A673 (cell line): ENCODE measurements around the gene IL15RA. TPM values are rescaled to one million over a fixed set of nuclear protein-coding genes. Genes with fewer than 3 reads are reported as not detected.

Source experiments
- BruUV-seq: library from RNA; stranded (reverse); fragments of 400-500 nt; replicated peaks from 2 replicates; lab custom pipeline; 2021; lab: Mats Ljungman, UMichigan
- CTCF ChIA-PET: fragments of 300-600 bp; sonication (Branson Sonifier 250); formaldehyde crosslinking; loops from one replicate; lab custom pipeline; 2022; ENCODE audit warnings: antibody characterized with exemption; lab: Charles Lee
- POLR2A ChIA-PET: fragments of 300-600 bp; sonication (Branson Sonifier 250); formaldehyde crosslinking; loops from one replicate; lab custom pipeline; 2022; ENCODE audit warnings: antibody characterized with exemption; ENCODE audit not compliant: low non-redundant PET; lab: Charles Lee
- DNase-seq: peaks from one replicate; pipeline ENCODE4 v3.0.0-alpha.2; 2015; ENCODE audit warnings: low spot score
- H3K27ac ChIP-seq: fragments of 200-600 bp; sonication (generic); 2 replicates; pipeline ENCODE4 v1.5.1; 2016; ENCODE audit warnings: mixed run types, low read depth, mild to moderate bottlenecking, mixed read lengths, antibody characterized with exemption, low read length; ENCODE audit not compliant: poor library complexity, severe bottlenecking
- H3K27me3 ChIP-seq: fragments of 200-600 bp; sonication (generic); replicated peaks from 2 replicates; pipeline ENCODE4 v1.6.1; 2017; ENCODE audit warnings: mixed run types, low read depth, mild to moderate bottlenecking, mixed read lengths, antibody characterized with exemption, low read length; ENCODE audit not compliant: insufficient read depth, poor library complexity
- H3K36me3 ChIP-seq: fragments of 200-600 bp; sonication (generic); 2 replicates; pipeline ENCODE4 v1.6.1; 2016; ENCODE audit warnings: mixed run types, mild to moderate bottlenecking, mixed read lengths, antibody characterized with exemption, low read length; ENCODE audit not compliant: insufficient read depth, poor library complexity, severe bottlenecking
- H3K4me1 ChIP-seq: fragments of 200-600 bp; sonication (generic); 2 replicates; pipeline ENCODE4 v1.6.1; 2017; ENCODE audit warnings: mixed run types, mild to moderate bottlenecking, mixed read lengths, antibody characterized with exemption, low read length; ENCODE audit not compliant: insufficient read depth, poor library complexity, severe bottlenecking
- H3K4me3 ChIP-seq: fragments of 200-600 bp; sonication (generic); 2 replicates; pipeline ENCODE4 v1.5.1; 2016; ENCODE audit warnings: low read depth, mixed run types, mild to moderate bottlenecking, mixed read lengths, low read length; ENCODE audit not compliant: poor library complexity, severe bottlenecking
- H3K9me3 ChIP-seq: fragments of 200-600 bp; sonication (generic); 2 replicates; pipeline ENCODE4 v1.6.1; 2016; ENCODE audit warnings: mixed run types, low read depth, mild to moderate bottlenecking, mixed read lengths, antibody characterized with exemption, low read length; ENCODE audit not compliant: poor library complexity, severe bottlenecking
- EZH2 ChIP-seq: fragments of 200-600 bp; sonication (generic); IDR thresholded peaks from 2 replicates; pipeline ENCODE4 v1.6.1; 2017; ENCODE audit warnings: borderline replicate concordance, low read depth, mild to moderate bottlenecking, mixed read lengths, antibody characterized with exemption, low read length; ENCODE audit not compliant: poor library complexity, severe bottlenecking
- intact Hi-C: fragments of 100-400 bp; cut with micrococcal nuclease; formaldehyde crosslinking; loops from one replicate; pipeline ENCODE4 v1.10.0; 2022; ENCODE audit not compliant: unreplicated experiment
- total RNA-seq: library from RNA; stranded (reverse); gene quantifications from 2 replicates; pipeline ENCODE4 v1.2.3, GENCODE V29; 2021
- TF ChIP-seq, protein P1 (sequence below): fragments of 300-800, 200-600 bp; sonication (generic); conservative IDR thresholded peaks from 2 replicates; pipeline ENCODE4 v1.5.1; 2017; ENCODE audit warnings: low read depth, mild to moderate bottlenecking, antibody characterized with exemption, low read length, moderate library complexity, mixed read lengths

IL15RA gene
- total RNA-seq, 1 experiment from 2014 or later, result 1.1 TPM

DNA sequence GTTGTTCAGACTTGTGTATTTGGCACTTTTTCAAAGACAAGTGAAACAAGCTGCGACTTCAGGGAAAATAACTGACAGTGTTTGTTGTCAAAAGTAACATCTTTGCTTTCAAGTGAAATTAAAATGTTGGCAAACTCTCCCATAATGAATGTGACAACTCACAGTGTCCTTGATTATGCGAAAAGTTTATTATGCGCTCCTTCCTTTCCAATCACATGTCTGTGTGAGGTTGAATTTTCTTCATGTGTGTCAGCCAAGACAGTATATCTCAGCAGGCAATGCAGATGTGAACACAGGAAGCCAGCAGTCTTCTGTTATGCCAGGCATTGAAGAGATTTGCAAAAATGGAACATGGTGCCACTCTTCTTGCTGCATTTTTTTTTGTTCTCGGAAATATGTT, 58.6 kb downstream of the IL15RA start:
- Histone ChIP-seq H3K9me3 (no peaks in the 10 kb centered on the region), H3K27ac (no peak overlapping the region), H3K4me3 (no peak overlapping the region), H3K4me1 (no peaks in the 10 kb centered on the region), H3K27me3 (no peaks in the 10 kb centered on the region), H3K36me3 (peaks cover 71% of the 10 kb centered on the region)
- ChIA-PET POLR2A (no interaction called here), CTCF (no interaction called here)
- TF ChIP-seq EZH2, result no peak
- TF ChIP-seq, protein P1, sequence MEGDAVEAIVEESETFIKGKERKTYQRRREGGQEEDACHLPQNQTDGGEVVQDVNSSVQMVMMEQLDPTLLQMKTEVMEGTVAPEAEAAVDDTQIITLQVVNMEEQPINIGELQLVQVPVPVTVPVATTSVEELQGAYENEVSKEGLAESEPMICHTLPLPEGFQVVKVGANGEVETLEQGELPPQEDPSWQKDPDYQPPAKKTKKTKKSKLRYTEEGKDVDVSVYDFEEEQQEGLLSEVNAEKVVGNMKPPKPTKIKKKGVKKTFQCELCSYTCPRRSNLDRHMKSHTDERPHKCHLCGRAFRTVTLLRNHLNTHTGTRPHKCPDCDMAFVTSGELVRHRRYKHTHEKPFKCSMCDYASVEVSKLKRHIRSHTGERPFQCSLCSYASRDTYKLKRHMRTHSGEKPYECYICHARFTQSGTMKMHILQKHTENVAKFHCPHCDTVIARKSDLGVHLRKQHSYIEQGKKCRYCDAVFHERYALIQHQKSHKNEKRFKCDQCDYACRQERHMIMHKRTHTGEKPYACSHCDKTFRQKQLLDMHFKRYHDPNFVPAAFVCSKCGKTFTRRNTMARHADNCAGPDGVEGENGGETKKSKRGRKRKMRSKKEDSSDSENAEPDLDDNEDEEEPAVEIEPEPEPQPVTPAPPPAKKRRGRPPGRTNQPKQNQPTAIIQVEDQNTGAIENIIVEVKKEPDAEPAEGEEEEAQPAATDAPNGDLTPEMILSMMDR, result no peak
- BruUV-seq, result no TSS peak
- no peak for DNase-seq
- intact Hi-C loops, result no loop called here

DNA sequence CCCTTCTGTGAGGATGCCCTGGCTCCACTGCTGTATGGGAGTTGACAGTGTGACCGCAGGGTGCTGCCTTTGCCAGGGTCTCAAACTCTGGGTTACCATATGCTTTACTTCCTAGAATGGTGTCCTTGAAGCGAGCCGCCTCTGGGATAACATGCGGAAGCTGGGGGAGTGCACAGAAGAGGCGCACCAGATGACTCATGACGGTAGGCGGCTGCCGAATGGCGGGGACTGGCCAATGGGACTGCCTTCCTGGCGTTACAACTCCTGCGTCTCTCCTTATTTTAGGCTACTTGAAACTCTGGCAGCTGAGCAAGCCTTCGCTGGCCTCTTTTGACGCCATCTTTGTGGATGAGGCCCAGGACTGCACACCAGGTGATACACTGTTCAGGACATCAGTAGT, 60.0 kb downstream of the IL15RA start:
- peaks cover 65% of the 10 kb centered on the region for H3K36me3 ChIP-seq
- POLR2A ChIA-PET, result no interaction called here
- no peak for TF ChIP-seq EZH2
- TF ChIP-seq, protein P1, result no peak
- H3K27ac ChIP-seq, result no peak overlapping the region
- intact Hi-C loops, result no loop called here
- CTCF ChIA-PET, result no interaction called here
- no peaks in the 10 kb centered on the region for H3K9me3 ChIP-seq
- DNase-seq, result no peak
- H3K27me3 ChIP-seq, result no peaks in the 10 kb centered on the region
- no peaks in the 10 kb centered on the region for H3K4me1 ChIP-seq
- no peak overlapping the region for H3K4me3 ChIP-seq
- BruUV-seq, result no TSS peak

DNA sequence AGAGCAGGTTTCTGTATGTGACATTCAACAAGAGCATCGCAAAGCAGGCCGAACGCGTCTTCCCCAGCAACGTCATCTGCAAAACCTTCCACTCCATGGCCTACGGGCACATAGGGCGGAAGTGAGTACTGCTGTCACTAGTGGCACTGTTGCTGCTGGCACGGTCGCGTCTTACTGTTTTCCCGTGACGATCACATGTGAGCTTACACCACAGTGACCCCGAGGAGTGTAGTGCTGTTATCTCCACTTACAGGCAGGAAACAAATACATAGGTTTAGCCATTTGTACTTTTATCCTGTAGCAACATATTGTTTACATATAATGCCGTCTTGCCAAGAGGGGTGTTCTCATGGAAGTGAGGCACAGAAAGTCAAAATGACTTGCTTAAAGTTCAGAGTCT, 61.9 kb downstream of the IL15RA start:
- peaks cover 65% of the 10 kb centered on the region for H3K36me3 ChIP-seq
- no peaks in the 10 kb centered on the region for H3K4me1 ChIP-seq
- intact Hi-C loops, result no loop called here
- no TSS peak for BruUV-seq
- TF ChIP-seq, protein P1, result no peak
- no peak for TF ChIP-seq EZH2
- DNase-seq, result no peak
- no peaks in the 10 kb centered on the region for H3K27me3 ChIP-seq
- H3K4me3 ChIP-seq, result no peak overlapping the region
- no peaks in the 10 kb centered on the region for H3K9me3 ChIP-seq
- H3K27ac ChIP-seq, result no peak overlapping the region
- POLR2A ChIA-PET, result no interaction called here
- CTCF ChIA-PET, result no interaction called here
